ENCODE measurements around the gene TGIF2. TPM values are rescaled to one million over a fixed set of nuclear protein-coding genes. Genes with fewer than 3 reads are reported as not detected.

TGIF2 gene
- total and polyA plus RNA-seq, 2 of the 13 experiments (the other 11 are each of a cell fraction or from before 2014, with no cell fraction given): 41.3 to 53.9 TPM

- TF ChIP-seq FOXC1 (CRISPR knock-in tag; IDR thresholded peaks at IDR 0.05; ENCODE audit: borderline replicate concordance): peak; percentile 98
- TF ChIP-seq ZNF782 (CRISPR knock-in tag; IDR thresholded peaks at IDR 0.05; ENCODE audit: borderline replicate concordance): no peak; the same call in 1 of the 2 replicates
- TF ChIP-seq ZBTB7B (CRISPR knock-in tag; IDR thresholded peaks at IDR 0.05): peak; percentile 85
- peak; percentile 91; the same call in 1 of the 2 replicates for TF ChIP-seq GATA4 (IDR thresholded peaks at IDR 0.05; ENCODE audit: borderline replicate concordance, low read depth)
- peak; percentile 88 for TF ChIP-seq SP2 (CRISPR knock-in tag; IDR thresholded peaks at IDR 0.05)
- TF ChIP-seq ZNF121 (CRISPR knock-in tag; IDR thresholded peaks at IDR 0.05): peak; percentile 10; the same call in 1 of the 2 replicates
- TF ChIP-seq NFATC3 (CRISPR knock-in tag; IDR thresholded peaks at IDR 0.05): 0 out of 2 replicates have a peak, but pooled peaks have one; percentile 72
- TF ChIP-seq BRCA1 (CRISPR knock-in tag; IDR thresholded peaks at IDR 0.05): peak; percentile 98
- no peak for TF ChIP-seq REXO4 (CRISPR knock-in tag; IDR thresholded peaks at IDR 0.05; ENCODE audit: borderline replicate concordance)
- peak; percentile 98 for TF ChIP-seq MIXL1 (CRISPR knock-in tag; IDR thresholded peaks at IDR 0.05)
- TF ChIP-seq ZNF589 (CRISPR knock-in tag; conservative IDR thresholded peaks at IDR 0.05): peak; percentile 20; the same call in 1 of the 2 replicates
- peak; percentile 83 for TF ChIP-seq HNRNPLL (IDR thresholded peaks at IDR 0.05; ENCODE audit: low read depth, low read length, poor library complexity, severe bottlenecking)
- no peak for TF ChIP-seq ZNF570 (CRISPR knock-in tag; IDR thresholded peaks at IDR 0.05; ENCODE audit: borderline replicate concordance)
- no peak for TF ChIP-seq ZNF484 (CRISPR knock-in tag; IDR thresholded peaks at IDR 0.05; ENCODE audit: borderline replicate concordance, low read depth)
- no peak for TF ChIP-seq HMG20A (CRISPR knock-in tag; IDR thresholded peaks at IDR 0.05; ENCODE audit: borderline replicate concordance)
- TF ChIP-seq ZNF776 (CRISPR knock-in tag; IDR thresholded peaks at IDR 0.05): peak; percentile 93; the same call in 1 of the 2 replicates
- peak; percentile 53 for TF ChIP-seq HNF4A (CRISPR knock-in tag; IDR thresholded peaks at IDR 0.05)
- peak; percentile 86 for TF ChIP-seq STAT5B (CRISPR knock-in tag; IDR thresholded peaks at IDR 0.05)
- TF ChIP-seq KLF13 (CRISPR knock-in tag; IDR thresholded peaks at IDR 0.05): peak; percentile 91; the same call in 1 of the 2 replicates
- TF ChIP-seq NKX3-1 (CRISPR knock-in tag; IDR thresholded peaks at IDR 0.05): peak; percentile 62
- TF ChIP-seq ZNF160 (CRISPR knock-in tag; IDR thresholded peaks at IDR 0.05): peak; percentile 96
- TF ChIP-seq SCMH1 (CRISPR knock-in tag; IDR thresholded peaks at IDR 0.05; ENCODE audit: borderline replicate concordance): no peak
- no peak; the same call in 1 of the 2 replicates for TF ChIP-seq ZNF318 (CRISPR knock-in tag; IDR thresholded peaks at IDR 0.05)
These were observed 32.2 kb downstream of the TGIF2 start, which contains the start of gene RAB5IF (continued) for GRCh38 chr20:36605399-36606157.
